Measurements from ENCODE around the gene STK24. TPM values are rescaled to one million over a fixed set of nuclear protein-coding genes. Genes with fewer than 3 reads are reported as not detected.

The STK24 gene
- total and polyA plus RNA-seq, 10 of the 15 experiments (the other 5 are each of a cell fraction or from before 2014, with no cell fraction given): 7.5 to 115 (median 52.9) TPM

DNA sequence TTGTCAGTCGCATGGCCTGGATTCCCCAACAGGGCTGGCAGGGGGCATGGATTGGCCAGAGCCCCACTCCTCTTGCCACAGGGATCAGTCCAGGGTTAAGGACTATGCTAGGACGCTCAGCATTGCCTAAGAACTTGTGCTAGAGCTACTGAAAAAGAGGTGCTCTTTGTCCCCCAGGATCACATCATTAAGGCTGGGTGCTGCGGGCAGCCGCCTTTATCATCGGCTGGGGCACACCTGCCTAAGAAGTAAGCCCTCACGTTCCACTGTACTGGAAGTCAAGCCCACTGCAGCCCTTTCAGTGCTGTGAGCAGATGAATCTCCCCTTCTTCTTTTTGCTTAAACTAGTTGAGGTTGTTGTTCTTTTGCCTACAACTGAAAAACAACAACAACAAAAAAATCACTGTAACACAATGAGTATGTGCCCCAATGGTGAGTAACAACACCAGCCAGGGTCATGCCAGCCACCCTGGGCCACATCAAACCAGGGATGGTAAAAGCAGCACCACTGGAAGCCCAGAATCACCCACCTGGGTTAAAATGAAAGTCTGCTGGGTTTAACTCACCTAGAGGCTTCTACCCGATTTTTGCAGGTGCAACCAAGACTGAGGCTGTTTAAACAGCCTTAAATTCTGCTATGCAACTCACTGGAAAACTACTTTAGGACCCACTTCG is 20.6 kb downstream of the STK24 start (continued):
- TF ChIP-seq ZBTB40 (IDR thresholded peaks at IDR 0.05; ENCODE audit: borderline replicate concordance): no peak
- no peak for TF ChIP-seq IKZF1 (conservative IDR thresholded peaks at IDR 0.05)
- no peak for TF ChIP-seq TCF7 (IDR thresholded peaks at IDR 0.05; ENCODE audit: borderline replicate concordance)
- no peak for TF ChIP-seq KAT2A (conservative IDR thresholded peaks at IDR 0.05; ENCODE audit: control insufficient read depth, low read depth, low read length)
- no peak for TF ChIP-seq SPI1 (IDR thresholded peaks at IDR 0.05; ENCODE audit: borderline replicate concordance, insufficient read depth, low read depth, low read length)
- no peak for TF ChIP-seq POLR2A (IDR thresholded peaks at IDR 0.05; ENCODE audit: low read depth, low read length)
- TF ChIP-seq PML (IDR thresholded peaks at IDR 0.05; ENCODE audit: low read length): no peak
